ENCODE measurements around the gene ANP32B.
A peak's percentile ranks its signal among the peaks of the same experiment; 100 is the strongest.
"Not testable (repeated sequence)": the region's sequence is repeated elsewhere in the genome, so short reads cannot be mapped to it uniquely, and the experiment has no call there.

The ANP32B gene

GRCh38 chr9:98017306-98017705 is 34.2 kb downstream of the ANP32B start:
- no peak for TF ChIP-seq CTCF (IDR thresholded peaks at IDR 0.05; ENCODE audit: low read length, missing control alignments)
- H3K4me3 ChIP-seq (replicated peaks; ENCODE audit: low read depth, low read length) = no peak overlapping the region
- no peak for DNase-seq (ENCODE audit: low read depth)

DNA sequence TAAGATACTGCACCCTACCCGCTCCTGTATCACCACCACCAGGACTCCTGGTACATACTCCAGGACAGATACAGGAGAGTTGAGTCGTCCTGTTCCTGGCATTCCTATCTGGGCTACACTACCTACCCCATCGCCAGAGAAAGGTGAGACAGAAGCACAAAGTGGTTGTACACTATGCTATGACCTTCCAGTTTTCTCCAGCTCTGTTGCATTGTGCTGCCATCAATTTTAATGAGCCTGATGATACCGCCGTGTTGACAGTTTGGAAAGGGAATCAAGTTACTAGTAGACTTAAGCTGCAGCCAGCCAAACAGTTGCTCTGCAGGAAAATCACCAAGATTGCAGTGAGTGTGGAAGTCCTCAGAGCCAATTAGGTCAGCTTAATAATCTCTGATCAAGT is 35.2 kb downstream of the ANP32B start:
- H3K4me3 ChIP-seq (replicated peaks; ENCODE audit: low read depth, low read length) = no peak overlapping the region
- DNase-seq (ENCODE audit: low read depth) = no peak
- TF ChIP-seq CTCF (IDR thresholded peaks at IDR 0.05; ENCODE audit: low read length, missing control alignments) = no peak

GRCh38 chr9:98019098-98019497 is 36.0 kb downstream of the ANP32B start:
- TF ChIP-seq CTCF (IDR thresholded peaks at IDR 0.05; ENCODE audit: low read length, missing control alignments) = no peak
- no peak overlapping the region for H3K4me3 ChIP-seq (replicated peaks; ENCODE audit: low read depth, low read length)
- DNase-seq (ENCODE audit: low read depth) = no peak

DNA sequence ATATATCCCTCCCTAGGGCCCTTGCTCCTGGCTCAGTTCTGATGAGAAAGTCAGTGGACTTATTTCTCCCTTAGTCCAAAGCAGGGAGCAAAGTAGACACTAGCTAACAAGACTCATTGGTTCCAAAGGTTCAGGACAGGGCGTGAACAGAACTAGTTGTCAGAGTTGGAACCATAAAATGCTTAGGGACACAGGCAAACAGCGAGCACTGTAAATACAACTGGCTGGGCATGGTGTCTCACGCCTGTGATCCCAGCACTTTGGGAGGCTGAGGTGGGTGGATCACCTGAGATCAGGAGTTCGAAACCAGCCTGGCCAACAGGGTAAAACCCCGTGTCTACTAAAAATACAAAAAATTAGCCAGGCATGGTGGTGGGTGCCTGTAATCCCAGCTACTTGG is 36.7 kb downstream of the ANP32B start:
- DNase-seq (ENCODE audit: low read depth); H3K4me3 ChIP-seq (replicated peaks; ENCODE audit: low read depth, low read length): not testable (repeated sequence)

DNA sequence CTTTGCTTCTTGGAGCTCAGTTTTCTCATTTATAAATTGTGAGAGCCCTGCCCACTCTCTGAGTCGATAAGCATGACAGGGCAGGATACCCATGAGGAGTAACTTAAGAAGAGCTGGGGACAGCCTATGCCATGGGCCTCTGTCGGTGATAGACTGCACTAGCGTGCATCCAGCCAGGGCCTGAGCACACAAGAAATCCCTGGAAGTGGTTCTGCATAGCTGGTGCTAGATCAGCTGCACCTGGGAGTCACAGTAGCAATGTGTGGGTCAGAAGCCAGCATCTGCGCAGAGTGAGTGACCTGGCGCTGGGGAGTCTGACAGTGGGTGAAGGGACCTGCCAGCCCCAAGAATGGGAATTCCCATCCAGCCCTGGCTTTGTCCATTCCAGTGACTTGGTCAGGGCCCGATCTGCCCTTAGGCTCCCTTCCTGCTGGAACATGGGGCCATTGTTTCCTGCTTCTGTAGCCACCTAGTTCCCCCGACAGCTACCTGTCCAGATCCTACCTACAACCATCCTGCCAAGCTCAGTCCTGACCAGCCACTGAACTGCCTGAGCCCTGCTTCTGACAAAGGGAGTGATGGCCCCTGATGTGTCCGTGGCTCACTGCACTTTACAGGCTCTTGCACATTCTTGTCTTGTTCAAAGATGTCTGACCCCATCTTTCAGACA is 37.5 kb downstream of the ANP32B start:
- no peak for TF ChIP-seq CTCF (IDR thresholded peaks at IDR 0.05; ENCODE audit: low read length, missing control alignments)
- H3K4me3 ChIP-seq (replicated peaks; ENCODE audit: low read depth, low read length) = no peak overlapping the region

DNA sequence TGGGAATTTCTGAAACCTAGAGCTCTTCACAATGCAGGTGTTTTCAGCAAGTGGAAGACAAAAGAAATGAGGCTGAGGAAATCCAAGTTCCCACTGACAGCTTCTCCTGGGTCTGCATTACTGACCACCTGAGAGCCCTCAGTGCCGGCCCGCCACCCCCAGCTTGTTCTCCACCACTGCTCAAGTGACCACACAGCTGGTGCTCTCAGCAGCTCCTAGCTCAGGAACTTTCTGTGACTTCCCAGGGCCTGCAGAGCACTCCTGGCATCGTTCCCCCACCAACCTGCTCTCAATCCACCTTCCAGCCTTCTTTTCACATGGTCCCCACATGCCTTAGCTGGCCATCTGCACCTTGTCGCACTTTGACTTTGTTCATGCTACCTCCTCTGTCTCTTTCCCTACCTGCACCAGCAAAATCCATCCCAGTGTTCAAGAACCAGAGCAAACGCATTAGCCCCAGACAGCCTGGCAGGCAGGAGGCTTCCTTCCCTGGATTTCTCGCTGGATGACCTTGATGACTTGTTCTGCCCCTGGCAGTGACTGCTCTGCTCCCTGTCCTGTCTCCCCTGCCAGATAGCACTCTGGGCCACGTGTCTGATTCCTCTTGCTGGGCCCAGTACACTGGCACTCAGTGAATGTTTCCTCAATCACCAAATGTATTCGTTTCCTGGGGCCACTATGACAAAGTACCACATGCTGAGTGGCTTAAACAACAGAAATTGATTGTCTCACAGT is 38.3 kb downstream of the ANP32B start:
- DNase-seq (ENCODE audit: low read depth) = no peak
- TF ChIP-seq CTCF (IDR thresholded peaks at IDR 0.05; ENCODE audit: low read length, missing control alignments) = no peak
- H3K4me3 ChIP-seq (replicated peaks; ENCODE audit: low read depth, low read length) = no peak overlapping the region

More for the DNA sequence above, 37.5 kb downstream of the ANP32B start:
- DNase-seq (ENCODE audit: low read depth) = no peak

GRCh38 chr9:98022447-98022846 is 39.3 kb downstream of the ANP32B start:
- DNase-seq (ENCODE audit: low read depth) = peak; percentile 38
- no peak for TF ChIP-seq CTCF (IDR thresholded peaks at IDR 0.05; ENCODE audit: low read length, missing control alignments)
- no peak overlapping the region for H3K4me3 ChIP-seq (replicated peaks; ENCODE audit: low read depth, low read length)
